GM12878 (cell line): ENCODE data around the gene VPS33B. TPM values are rescaled to one million over a fixed set of nuclear protein-coding genes. Genes with fewer than 3 reads are reported as not detected.

Experiments used
- ATAC-seq: fragments of 200-7000 bp; cut with Tn5 transposase; 3 replicates; pipeline ENCODE4 v1.9.1; 2020; ENCODE audit warnings: mild to moderate bottlenecking, moderate library complexity
- BruUV-seq: library from RNA; stranded (reverse); fragments of 400-500 nt; replicated peaks from 2 replicates; lab custom pipeline; 2021; lab: Mats Ljungman, UMichigan
- CTCF ChIA-PET: fragments of 300-600 bp; sonication (Branson Sonifier 250); formaldehyde crosslinking; extraction: SDS; loops from one replicate; lab custom pipeline; 2021; ENCODE audit warnings: inconsistent platforms; lab: Yijun Ruan, JAX
- POLR2A ChIA-PET: fragments of 350-600 bp; formaldehyde crosslinking; extraction: SDS; loops from one replicate; lab custom pipeline; 2021; ENCODE audit warnings: inconsistent platforms; lab: Charles Lee
- RAD21 ChIA-PET: fragments of 300-600 bp; sonication (Branson Sonifier 250); formaldehyde crosslinking; loops from one replicate; lab custom pipeline; 2023; ENCODE audit warnings: antibody characterized with exemption; ENCODE audit not compliant: unreplicated experiment; lab: Charles Lee
- SMC1A ChIA-PET: fragments of 300-600 bp; sonication (Branson Sonifier 250); formaldehyde crosslinking; loops from one replicate; lab custom pipeline; 2023; ENCODE audit not compliant: unreplicated experiment, uncharacterized antibody; lab: Charles Lee
- DNase-seq: peaks from one replicate; pipeline ENCODE4 v3.0.0-alpha.2; 2011; ENCODE audit warnings: low read depth, low spot score
- FAIRE-seq: peaks from 3 replicates; lab custom pipeline; 2011; peaks lifted over from hg19 to GRCh38; lab: Jason Lieb, UNC
- H2AFZ ChIP-seq: 2 replicates; pipeline ENCODE4 v1.6.0; 2011; ENCODE audit warnings: low read depth, low read length, control low read depth; ENCODE audit not compliant: control insufficient read depth
- H3K27ac ChIP-seq: 2 replicates; pipeline ENCODE4 v1.5.1; 2011; ENCODE audit warnings: control low read depth; ENCODE audit not compliant: control insufficient read depth, insufficient read depth
- H3K27me3 ChIP-seq, 2 experiments: replicated peaks in 1 of 2; 2 replicates each; pipeline versions ENCODE4 v1.6.0 to v1.6.1; 2011; ENCODE audit warnings: low read length in 1 of 2; ENCODE audit not compliant: control insufficient read depth in 2 of 2, insufficient read depth in 2 of 2
- H3K36me3 ChIP-seq, 2 experiments: 2 replicates each; pipeline ENCODE4 v1.5.1; 2011; ENCODE audit warnings: low read length in 1 of 2; ENCODE audit not compliant: control insufficient read depth in 2 of 2, insufficient read depth in 2 of 2
- H3K4me1 ChIP-seq: 2 replicates; pipeline ENCODE4 v1.6.1; 2011; ENCODE audit warnings: mild to moderate bottlenecking, low read length, moderate library complexity, mixed read lengths; ENCODE audit not compliant: control insufficient read depth, insufficient read depth
- H3K4me2 ChIP-seq: 2 replicates; pipeline ENCODE4 v1.6.0; 2011; ENCODE audit warnings: control low read depth; ENCODE audit not compliant: control insufficient read depth, insufficient read depth
- H3K4me3 ChIP-seq: fragments of 200-600 bp; sonication (generic); 2 replicates; pipeline ENCODE4 v1.5.1; 2016
- H3K79me2 ChIP-seq: 2 replicates; pipeline ENCODE4 v1.6.0; 2011; ENCODE audit warnings: low read length; ENCODE audit not compliant: control insufficient read depth, insufficient read depth
- H3K9ac ChIP-seq: 2 replicates; pipeline ENCODE4 v1.8.0; 2011; ENCODE audit warnings: low read length, control low read depth, mixed read lengths; ENCODE audit not compliant: control insufficient read depth, insufficient read depth
- H3K9me3 ChIP-seq: replicated peaks from 3 replicates; pipeline ENCODE4 v1.5.1; 2011; ENCODE audit warnings: mild to moderate bottlenecking, low read length; ENCODE audit not compliant: control insufficient read depth, insufficient read depth
- H4K20me1 ChIP-seq: 2 replicates; pipeline ENCODE4 v1.6.0; 2011; ENCODE audit not compliant: control insufficient read depth, insufficient read depth
- WGBS: methylation state at CpG from one replicate; pipeline ENCODE4 v1.1.6; 2016; ENCODE audit warnings: low lambda C conversion rate; ENCODE audit not compliant: insufficient replicate concordance, insufficient coverage; ENCODE audit errors: missing lambda C conversion rate; 5-methylcytosine and 5-hydroxymethylcytosine counted together
- in situ Hi-C: fragments of 300-500 bp; cut with MboI; formaldehyde crosslinking; loops from 9 replicates; pipeline ENCODE4 v1.14.3; 2018; ENCODE audit warnings: mixed read lengths
- intact Hi-C: fragments of 100-400 bp; cut with micrococcal nuclease; formaldehyde crosslinking; loops from one replicate; pipeline ENCODE4 v1.14.2; 2022; ENCODE audit not compliant: unreplicated experiment
- polyA plus RNA-seq, 11 experiments: library from polyadenylated mRNA; depleted of rRNA in 4 of 11; unstranded in 6 of 11; stranded (reverse) in 5 of 11; fragments of >200 nt; fragmentation: Nextera tagmentation in 4 of 11; fragmentation: Illumina TruSeq in 1 of 11; extraction: Ambion mirVana in 4 of 11; extraction: Trizol in 1 of 11; gene quantifications; 1 replicate in 1 of 11; 2 replicates in 10 of 11; pipeline versions ENCODE4 v1.2.1 to v1.2.3, GENCODE V29; 2011 to 2016; ENCODE audit warnings: inconsistent platforms in 2 of 11, missing spikeins in 2 of 11, low read depth in 1 of 11
- total RNA-seq, 4 experiments: library from RNA; depleted of rRNA in 3 of 4; stranded (reverse); fragments of >200 nt in 3 of 4; fragmentation: Illumina TruSeq in 1 of 4; extraction: Trizol in 1 of 4; gene quantifications; 2 replicates each; pipeline versions ENCODE4 v1.2.1 to v1.2.3, GENCODE V29; 2013 to 2021
- TF ChIP-seq, protein P1 (sequence below): IDR thresholded peaks from 2 replicates; pipeline ENCODE4 v1.6.1; 2011; ENCODE audit warnings: borderline replicate concordance, low read depth, mild to moderate bottlenecking, moderate library complexity, mixed read lengths, low read length; ENCODE audit not compliant: insufficient read depth; ENCODE audit errors: extremely low read length
- TF ChIP-seq, protein P2 (sequence below): fragments of 450-650 bp; IDR thresholded peaks from 2 replicates; pipeline ENCODE4 v1.6.1; 2017; ENCODE audit warnings: mild to moderate bottlenecking
- TF ChIP-seq, protein P3 (sequence below): fragments of 150-350 bp; IDR thresholded peaks from 2 replicates; pipeline ENCODE4 v1.6.1; 2014; ENCODE audit warnings: mild to moderate bottlenecking, low read depth, low read length

VPS33B gene
- total and polyA plus RNA-seq, 10 of the 15 experiments (the other 5 are each of a cell fraction or from before 2014, with no cell fraction given): 11.4 to 21.5 (median 15.2) TPM

DNA sequence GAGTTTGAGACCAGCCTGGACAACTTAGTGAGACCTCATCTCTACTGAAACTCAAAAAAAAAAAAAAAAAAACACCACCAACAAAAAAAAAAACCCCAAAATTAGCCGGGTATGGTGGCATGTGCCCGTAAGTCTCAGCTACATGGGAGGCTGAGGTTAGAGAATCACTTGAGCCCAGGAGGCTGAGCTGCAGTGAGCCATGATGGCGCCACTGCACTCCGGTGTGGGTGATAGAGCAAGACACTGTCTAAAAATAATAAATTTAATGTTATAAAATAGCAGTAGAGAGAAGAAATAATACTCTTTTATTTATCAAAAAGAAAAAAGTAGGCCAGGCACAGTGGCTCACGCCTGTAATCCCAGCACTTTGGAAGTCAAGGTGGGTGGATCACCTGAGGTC, 50.3 kb downstream of the VPS33B start:
- Histone ChIP-seq H3K4me1 (no peaks in the 10 kb centered on the region), H2AFZ (no peak overlapping the region), H3K4me3 (no peak overlapping the region), H3K36me3 (peaks cover 33 to 45% of the 10 kb centered on the region in 2 experiments), H3K4me2 (no peak overlapping the region), H3K27me3 (no peaks in the 10 kb centered on the region), H3K9ac (no peak overlapping the region), H3K9me3 (no peaks in the 10 kb centered on the region), H3K79me2 (no peaks in the 10 kb centered on the region), H3K27ac (no peak overlapping the region), H4K20me1 (no peaks in the 10 kb centered on the region)
- WGBS: 97% methylated on average over 5 of the region's 5 CpGs
- ChIA-PET POLR2A (interaction anchor here (0.6 to 0.7 kb wide), 6 partner anchors 11 to 755 kb away, joined by 3 to 8 read pairs (median 5); no protein-coding TSS in a partner anchor), SMC1A (interaction anchor here (1.1 kb wide), 1 partner anchor 16 kb away, joined by 3 read pairs; no protein-coding TSS in a partner anchor), RAD21 (interaction anchor here (0.7 kb wide), 2 partner anchors 39 to 69 kb away, joined by 3 read pairs; no protein-coding TSS in a partner anchor), CTCF (interaction anchor here (0.6 to 1.9 kb wide), 4 partner anchors 12 to 300 kb away, joined by 3 to 7 read pairs (median 3); partner anchors contain the start of gene VPS33B)
- no TSS peak for BruUV-seq
- FAIRE-seq (no peak), ATAC-seq (no peak), DNase-seq (no peak)
- TF ChIP-seq, protein P1, sequence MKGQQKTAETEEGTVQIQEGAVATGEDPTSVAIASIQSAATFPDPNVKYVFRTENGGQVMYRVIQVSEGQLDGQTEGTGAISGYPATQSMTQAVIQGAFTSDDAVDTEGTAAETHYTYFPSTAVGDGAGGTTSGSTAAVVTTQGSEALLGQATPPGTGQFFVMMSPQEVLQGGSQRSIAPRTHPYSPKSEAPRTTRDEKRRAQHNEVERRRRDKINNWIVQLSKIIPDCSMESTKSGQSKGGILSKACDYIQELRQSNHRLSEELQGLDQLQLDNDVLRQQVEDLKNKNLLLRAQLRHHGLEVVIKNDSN: no peak
- TF ChIP-seq, protein P2, sequence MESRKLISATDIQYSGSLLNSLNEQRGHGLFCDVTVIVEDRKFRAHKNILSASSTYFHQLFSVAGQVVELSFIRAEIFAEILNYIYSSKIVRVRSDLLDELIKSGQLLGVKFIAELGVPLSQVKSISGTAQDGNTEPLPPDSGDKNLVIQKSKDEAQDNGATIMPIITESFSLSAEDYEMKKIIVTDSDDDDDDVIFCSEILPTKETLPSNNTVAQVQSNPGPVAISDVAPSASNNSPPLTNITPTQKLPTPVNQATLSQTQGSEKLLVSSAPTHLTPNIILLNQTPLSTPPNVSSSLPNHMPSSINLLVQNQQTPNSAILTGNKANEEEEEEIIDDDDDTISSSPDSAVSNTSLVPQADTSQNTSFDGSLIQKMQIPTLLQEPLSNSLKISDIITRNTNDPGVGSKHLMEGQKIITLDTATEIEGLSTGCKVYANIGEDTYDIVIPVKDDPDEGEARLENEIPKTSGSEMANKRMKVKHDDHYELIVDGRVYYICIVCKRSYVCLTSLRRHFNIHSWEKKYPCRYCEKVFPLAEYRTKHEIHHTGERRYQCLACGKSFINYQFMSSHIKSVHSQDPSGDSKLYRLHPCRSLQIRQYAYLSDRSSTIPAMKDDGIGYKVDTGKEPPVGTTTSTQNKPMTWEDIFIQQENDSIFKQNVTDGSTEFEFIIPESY: no peak
- TF ChIP-seq, protein P3, sequence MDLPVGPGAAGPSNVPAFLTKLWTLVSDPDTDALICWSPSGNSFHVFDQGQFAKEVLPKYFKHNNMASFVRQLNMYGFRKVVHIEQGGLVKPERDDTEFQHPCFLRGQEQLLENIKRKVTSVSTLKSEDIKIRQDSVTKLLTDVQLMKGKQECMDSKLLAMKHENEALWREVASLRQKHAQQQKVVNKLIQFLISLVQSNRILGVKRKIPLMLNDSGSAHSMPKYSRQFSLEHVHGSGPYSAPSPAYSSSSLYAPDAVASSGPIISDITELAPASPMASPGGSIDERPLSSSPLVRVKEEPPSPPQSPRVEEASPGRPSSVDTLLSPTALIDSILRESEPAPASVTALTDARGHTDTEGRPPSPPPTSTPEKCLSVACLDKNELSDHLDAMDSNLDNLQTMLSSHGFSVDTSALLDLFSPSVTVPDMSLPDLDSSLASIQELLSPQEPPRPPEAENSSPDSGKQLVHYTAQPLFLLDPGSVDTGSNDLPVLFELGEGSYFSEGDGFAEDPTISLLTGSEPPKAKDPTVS: no peak
- intact Hi-C loops: no loop called here
- in situ Hi-C loops: loop anchor here (25.0 kb wide), 1 partner anchor 1385 kb away; the partner anchor contains the start of gene TICRR
